K562 (cell line): ENCODE measurements around the gene TAF1B. TPM values are rescaled to one million over a fixed set of nuclear protein-coding genes. Genes with fewer than 3 reads are reported as not detected.

Experiments used
- ATAC-seq: fragments of 200-7000 bp; cut with Tn5 transposase; 3 replicates; pipeline ENCODE4 v1.9.1; 2020; ENCODE audit warnings: moderate library complexity
- BruUV-seq: library from RNA; stranded (reverse); fragments of 400-500 nt; replicated peaks from 2 replicates; lab custom pipeline; 2021; lab: Mats Ljungman, UMichigan
- CTCF ChIA-PET: fragments of 300-600 bp; formaldehyde crosslinking; extraction: SDS; loops from one replicate; lab custom pipeline; 2021; ENCODE audit warnings: low intra/inter-chr PET ratio; lab: Yijun Ruan, JAX
- POLR2A ChIA-PET: fragments of 300-600, 350-650 bp; sonication (Branson Sonifier 250); formaldehyde crosslinking; extraction: SDS; loops from one replicate; lab custom pipeline; 2021; ENCODE audit warnings: antibody characterized with exemption, inconsistent platforms; lab: Yijun Ruan, JAX
- DNase-seq, 4 experiments: peaks; one replicate each; pipeline versions ENCODE4 v3.0.0 to v3.0.0-alpha.2; 2011 to 2018; ENCODE audit warnings: low spot score in 3 of 4, mixed read lengths in 3 of 4; ENCODE audit errors: extremely low read depth in 1 of 4
- FAIRE-seq: peaks from 2 replicates; lab custom pipeline; 2011; peaks lifted over from hg19 to GRCh38; lab: Jason Lieb, UNC
- H2AFZ ChIP-seq: 2 replicates; pipeline ENCODE4 v1.6.0; 2011; ENCODE audit warnings: low read depth, low read length, control low read depth, inconsistent platforms
- H3K27ac ChIP-seq: fragments of 200-600 bp; 3 replicates; pipeline ENCODE4 v1.8.0; 2011; ENCODE audit warnings: low read depth, mild to moderate bottlenecking, control low read depth, inconsistent platforms, low read length, moderate library complexity, mixed read lengths; ENCODE audit errors: extremely low read depth
- H3K27me3 ChIP-seq, 2 experiments: fragments of 300-600 bp in 1 of 2; 2 replicates in 1 of 2; 3 replicates in 1 of 2; pipeline versions ENCODE4 v1.6.0 to v1.8.0; 2011; ENCODE audit warnings: inconsistent platforms in 2 of 2, low read length in 2 of 2, mild to moderate bottlenecking in 1 of 2, mixed read lengths in 1 of 2, moderate library complexity in 1 of 2; ENCODE audit not compliant: control insufficient read depth in 2 of 2, insufficient read depth in 2 of 2
- H3K36me3 ChIP-seq: fragments of 300-600 bp; 3 replicates; pipeline ENCODE4 v1.8.0; 2011; ENCODE audit warnings: mild to moderate bottlenecking, low read length, inconsistent platforms; ENCODE audit not compliant: control insufficient read depth, insufficient read depth
- H3K4me1 ChIP-seq, 2 experiments: fragments of 200-600 bp in 1 of 2; replicated peaks in 1 of 2; 2 replicates in 1 of 2; 3 replicates in 1 of 2; pipeline versions ENCODE4 v1.5.1 to v1.8.0; 2011; ENCODE audit warnings: inconsistent platforms in 2 of 2, low read length in 2 of 2, mild to moderate bottlenecking in 1 of 2, mixed read lengths in 1 of 2, moderate library complexity in 1 of 2; ENCODE audit not compliant: control insufficient read depth in 2 of 2, insufficient read depth in 2 of 2
- H3K4me2 ChIP-seq: 2 replicates; pipeline ENCODE4 v1.6.1; 2011; ENCODE audit warnings: low read length, control low read depth, inconsistent platforms, mixed read lengths; ENCODE audit not compliant: insufficient read depth
- H3K4me3 ChIP-seq: fragments of 200-600 bp; sonication (generic), shearing (Covaris generic); 2 replicates; pipeline ENCODE4 v1.5.1; 2016; ENCODE audit warnings: control low read depth, inconsistent platforms
- H3K79me2 ChIP-seq: fragments of 200-600 bp; 3 replicates; pipeline ENCODE4 v1.8.0; 2011; ENCODE audit warnings: low read length, inconsistent platforms; ENCODE audit not compliant: control insufficient read depth, insufficient read depth
- H3K9ac ChIP-seq, 2 experiments: 2 replicates each; pipeline versions ENCODE4 v1.6.0 to v1.6.1; 2011; ENCODE audit warnings: low read depth in 2 of 2, low read length in 2 of 2, control low read depth in 1 of 2, inconsistent platforms in 1 of 2, mild to moderate bottlenecking in 1 of 2, mixed read lengths in 1 of 2; ENCODE audit not compliant: insufficient read depth in 1 of 2
- H3K9me1 ChIP-seq: one replicate; pipeline ENCODE4 v1.6.0; 2011; ENCODE audit warnings: inconsistent platforms, mild to moderate bottlenecking, low read length, moderate library complexity; ENCODE audit not compliant: control insufficient read depth, insufficient read depth
- H3K9me3 ChIP-seq: replicated peaks from 2 replicates; pipeline ENCODE4 v1.5.1; 2011; ENCODE audit warnings: low read depth, low read length, inconsistent platforms; ENCODE audit not compliant: control insufficient read depth, insufficient read depth
- H4K20me1 ChIP-seq: replicated peaks from 2 replicates; pipeline ENCODE4 v1.6.1; 2011; ENCODE audit warnings: low read length, inconsistent platforms, mixed read lengths; ENCODE audit not compliant: control insufficient read depth, insufficient read depth
- CBX2 ChIP-seq: fragments of 200-600 bp; sonication (generic); IDR thresholded peaks from one replicate; pipeline ENCODE4 v1.6.1; 2012; ENCODE audit warnings: mild to moderate bottlenecking, low read length, inconsistent platforms; ENCODE audit not compliant: insufficient read depth, poor library complexity, severe bottlenecking
- CHCHD3 ChIP-seq: fragments of 250-450 bp; sonication (Bioruptor Pico); IDR thresholded peaks from 2 replicates; pipeline ENCODE4 v2.1.2; 2022; ENCODE audit warnings: mild to moderate bottlenecking
- JUND ChIP-seq, 2 experiments: IDR thresholded peaks; 2 replicates in 1 of 2; 3 replicates in 1 of 2; pipeline ENCODE4 v1.6.1; 2011; ENCODE audit warnings: borderline replicate concordance in 2 of 2, low read depth in 2 of 2, low read length in 2 of 2, improper control_type of control experiment in 1 of 2, missing biosample characterization in 1 of 2, missing genetic modification characterization in 1 of 2, missing genetic modification reagents in 1 of 2
- RBFOX2 ChIP-seq: fragments of 200-400 bp; formaldehyde crosslinking; IDR thresholded peaks from 2 replicates; pipeline ENCODE4 v1.6.1; 2017; ENCODE audit warnings: low read depth, mild to moderate bottlenecking, low read length, moderate library complexity
- STAT5A ChIP-seq: IDR thresholded peaks from 2 replicates; pipeline ENCODE4 v1.6.1; 2012; ENCODE audit warnings: low read length, inconsistent platforms, borderline replicate concordance
- THRAP3 ChIP-seq: fragments of 450-650 bp; IDR thresholded peaks from 2 replicates; pipeline ENCODE4 v1.6.1; 2016; ENCODE audit warnings: mild to moderate bottlenecking, inconsistent platforms, borderline replicate concordance
- ZKSCAN3 ChIP-seq: fragments of 250-450 bp; sonication (Bioruptor Pico); IDR thresholded peaks from 2 replicates; pipeline ENCODE4 v1.4.0; 2020
- ZNF133 ChIP-seq: fragments of 250-450 bp; sonication (Bioruptor Pico); IDR thresholded peaks from 2 replicates; pipeline ENCODE4 v1.4.0; 2020; ENCODE audit warnings: mild to moderate bottlenecking
- ZNF23 ChIP-seq: fragments of 250-450 bp; sonication (Bioruptor Pico); IDR thresholded peaks from 2 replicates; pipeline ENCODE4 v1.4.0; 2020; ENCODE audit warnings: mild to moderate bottlenecking
- ZNF324 ChIP-seq: fragments of 250-450 bp; sonication (Bioruptor Pico); IDR thresholded peaks from 2 replicates; pipeline ENCODE4 v1.4.0; 2020; ENCODE audit warnings: mild to moderate bottlenecking
- WGBS: fragments of 100-300 bp; shearing (Covaris generic); methylation state at CpG from one replicate; pipeline ENCODE4 v1.1.6; 2016; ENCODE audit warnings: low coverage, mixed read lengths; ENCODE audit not compliant: insufficient coverage; ENCODE audit errors: missing lambda C conversion rate; 5-methylcytosine and 5-hydroxymethylcytosine counted together
- in situ Hi-C: fragments of 300-500 bp; cut with MboI; formaldehyde crosslinking; loops from 4 replicates; pipeline ENCODE4 v1.15.0; 2018; ENCODE audit warnings: inconsistent platforms, mixed read lengths
- intact Hi-C: fragments of 100-400 bp; cut with micrococcal nuclease; formaldehyde crosslinking; loops from 2 replicates; pipeline ENCODE4 v1.14.2; 2022
- polyA plus RNA-seq, 8 experiments: library from polyadenylated mRNA; depleted of rRNA in 4 of 8; stranded (reverse) in 5 of 8; unstranded in 3 of 8; fragments of >200 nt; fragmentation: Nextera tagmentation in 2 of 8; fragmentation: Illumina TruSeq in 1 of 8; extraction: Ambion mirVana in 2 of 8; extraction: Trizol in 1 of 8; gene quantifications; 2 replicates each; pipeline versions ENCODE4 v1.2.1 to v1.2.3, GENCODE V29; 2011 to 2014; ENCODE audit warnings: inconsistent platforms in 1 of 8, missing spikeins in 1 of 8
- total RNA-seq, 7 experiments: library from RNA; depleted of rRNA in 6 of 7; stranded (reverse); fragments of >200 nt in 6 of 7; fragmentation: Illumina TruSeq in 2 of 7; extraction: Trizol in 2 of 7; gene quantifications; 2 replicates each; pipeline versions ENCODE4 v1.2.1 to v1.2.3, GENCODE V29; 2011 to 2021; ENCODE audit warnings: low replicate concordance in 1 of 7
- TF ChIP-seq, protein P1 (sequence below), 2 experiments: fragments of 450-650 bp; conservative IDR thresholded peaks; 2 replicates each; pipeline ENCODE4 v1.6.1; 2017; ENCODE audit warnings: mild to moderate bottlenecking in 2 of 2, moderate library complexity in 2 of 2
- TF ChIP-seq, protein P2 (sequence below): fragments of 250-450 bp; sonication (Bioruptor Pico); IDR thresholded peaks from 2 replicates; pipeline ENCODE4 v1.6.1; 2021; ENCODE audit warnings: mild to moderate bottlenecking
- TF ChIP-seq, protein P3 (sequence below): fragments of 450-650 bp; IDR thresholded peaks from 2 replicates; pipeline ENCODE4 v1.6.1; 2018; ENCODE audit not compliant: partially characterized antibody
- TF ChIP-seq, protein P4 (sequence below): IDR thresholded peaks from 2 replicates; pipeline ENCODE4 v1.6.1; 2014; ENCODE audit warnings: antibody characterized with exemption

Gene TAF1B
- total and polyA plus RNA-seq, 9 of the 15 experiments (the other 6 are each of a cell fraction or from before 2014, with no cell fraction given), result 8.8 to 25.1 (median 17.3) TPM

DNA sequence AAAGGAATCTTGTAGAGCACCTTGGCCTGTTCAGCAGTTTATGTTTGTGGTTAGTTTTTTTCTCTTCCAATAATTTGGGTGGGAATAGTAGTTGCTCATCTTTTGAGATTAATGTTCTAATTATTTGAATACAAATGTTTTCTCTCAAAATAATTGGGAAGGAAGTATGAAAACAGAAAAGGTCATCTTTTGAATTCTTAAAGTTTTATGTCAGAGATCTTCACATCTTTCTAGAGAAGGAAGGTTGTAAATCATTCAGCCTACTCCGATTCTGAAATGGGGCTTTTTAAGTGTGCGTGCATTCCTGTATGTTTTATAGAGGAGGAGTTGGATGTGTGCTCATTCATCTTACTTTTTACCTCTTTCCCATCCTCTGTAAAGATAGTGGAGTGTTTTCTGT is 137.2 kb downstream of the TAF1B start (continued):
- no peak for TF ChIP-seq THRAP3
- TF ChIP-seq CHCHD3 (CRISPR knock-in tag), result no peak
- TF ChIP-seq JUND (IDR thresholded peaks at IDR 0.05; ENCODE audit: borderline replicate concordance, low read depth, low read length), result no peak
- no peak for TF ChIP-seq JUND (tag; IDR thresholded peaks at IDR 0.05; ENCODE audit: borderline replicate concordance, low read depth, low read length)
- TF ChIP-seq ZNF324 (CRISPR knock-in tag), result no peak
- no peak for TF ChIP-seq ZNF133 (CRISPR knock-in tag)
- TF ChIP-seq, protein P1, sequence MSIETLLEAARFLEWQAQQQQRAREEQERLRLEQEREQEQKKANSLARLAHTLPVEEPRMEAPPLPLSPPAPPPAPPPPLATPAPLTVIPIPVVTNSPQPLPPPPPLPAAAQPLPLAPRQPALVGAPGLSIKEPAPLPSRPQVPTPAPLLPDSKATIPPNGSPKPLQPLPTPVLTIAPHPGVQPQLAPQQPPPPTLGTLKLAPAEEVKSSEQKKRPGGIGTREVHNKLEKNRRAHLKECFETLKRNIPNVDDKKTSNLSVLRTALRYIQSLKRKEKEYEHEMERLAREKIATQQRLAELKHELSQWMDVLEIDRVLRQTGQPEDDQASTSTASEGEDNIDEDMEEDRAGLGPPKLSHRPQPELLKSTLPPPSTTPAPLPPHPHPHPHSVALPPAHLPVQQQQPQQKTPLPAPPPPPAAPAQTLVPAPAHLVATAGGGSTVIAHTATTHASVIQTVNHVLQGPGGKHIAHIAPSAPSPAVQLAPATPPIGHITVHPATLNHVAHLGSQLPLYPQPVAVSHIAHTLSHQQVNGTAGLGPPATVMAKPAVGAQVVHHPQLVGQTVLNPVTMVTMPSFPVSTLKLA (conservative IDR thresholded peaks at IDR 0.05), result no peak

DNA sequence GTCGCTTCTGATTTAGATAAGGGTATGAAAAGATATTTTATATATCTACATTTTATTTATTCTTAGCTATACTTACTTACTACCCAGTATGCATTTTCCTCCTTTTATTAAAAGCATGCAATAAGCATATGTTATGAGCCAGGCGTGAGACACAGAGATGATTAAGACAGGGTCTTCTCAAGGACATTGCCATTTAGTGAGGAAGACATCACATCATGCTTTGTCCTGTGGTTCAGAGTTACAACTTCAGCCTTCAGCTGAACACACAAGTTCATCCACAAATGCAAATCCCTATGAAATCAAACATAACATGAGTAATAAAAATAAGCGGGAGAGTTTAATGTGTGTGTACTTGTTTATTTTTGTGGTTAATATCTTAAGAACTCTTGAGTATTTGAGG is 138.4 kb downstream of the TAF1B start:
- intact Hi-C loops, result no loop called here
- Histone ChIP-seq H3K79me2 (no peaks in the 10 kb centered on the region), H3K27me3 (no peaks in the 10 kb centered on the region), H3K27ac (no peak overlapping the region), H3K4me1 (peaks cover 7 to 8% of the 10 kb centered on the region in 2 experiments; a peak in 3 of 5 replicates), H4K20me1 (no peaks in the 10 kb centered on the region), H2AFZ (no peak overlapping the region), H3K9ac (no peak overlapping the region), H3K36me3 (no peaks in the 10 kb centered on the region), H3K4me3 (no peak overlapping the region), H3K9me1 (no peaks in the 10 kb centered on the region), H3K9me3 (no peaks in the 10 kb centered on the region; the same call in 1 of the 2 replicates), H3K4me2 (no peak overlapping the region)
- CTCF ChIA-PET, result no interaction called here
- DNase-seq (no peak), ATAC-seq (no peak), FAIRE-seq (no peak)
- no TSS peak for BruUV-seq
- POLR2A ChIA-PET, result interaction anchor here (1.2 to 1.3 kb wide), 3 partner anchors 9 to 13 kb away, joined by 3 to 6 read pairs (median 3); no protein-coding TSS in a partner anchor
- in situ Hi-C loops, result no loop called here
- WGBS, result 89% methylated on average over 3 of the region's 3 CpGs
- TF ChIP-seq ZNF23 (CRISPR knock-in tag) (no peak), RBFOX2 (no peak), CBX2 (no peak), STAT5A (no peak), ZKSCAN3 (no peak), JUND (IDR thresholded peaks at IDR 0.05; ENCODE audit: borderline replicate concordance, low read depth, low read length) (no peak), JUND (tag; IDR thresholded peaks at IDR 0.05; ENCODE audit: borderline replicate concordance, low read depth, low read length) (no peak)
- TF ChIP-seq, protein P2, sequence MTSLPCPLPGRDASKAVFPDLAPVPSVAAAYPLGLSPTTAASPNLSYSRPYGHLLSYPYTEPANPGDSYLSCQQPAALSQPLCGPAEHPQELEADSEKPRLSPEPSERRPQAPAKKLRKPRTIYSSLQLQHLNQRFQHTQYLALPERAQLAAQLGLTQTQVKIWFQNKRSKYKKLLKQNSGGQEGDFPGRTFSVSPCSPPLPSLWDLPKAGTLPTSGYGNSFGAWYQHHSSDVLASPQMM (CRISPR knock-in tag), result no peak
- TF ChIP-seq, protein P3, sequence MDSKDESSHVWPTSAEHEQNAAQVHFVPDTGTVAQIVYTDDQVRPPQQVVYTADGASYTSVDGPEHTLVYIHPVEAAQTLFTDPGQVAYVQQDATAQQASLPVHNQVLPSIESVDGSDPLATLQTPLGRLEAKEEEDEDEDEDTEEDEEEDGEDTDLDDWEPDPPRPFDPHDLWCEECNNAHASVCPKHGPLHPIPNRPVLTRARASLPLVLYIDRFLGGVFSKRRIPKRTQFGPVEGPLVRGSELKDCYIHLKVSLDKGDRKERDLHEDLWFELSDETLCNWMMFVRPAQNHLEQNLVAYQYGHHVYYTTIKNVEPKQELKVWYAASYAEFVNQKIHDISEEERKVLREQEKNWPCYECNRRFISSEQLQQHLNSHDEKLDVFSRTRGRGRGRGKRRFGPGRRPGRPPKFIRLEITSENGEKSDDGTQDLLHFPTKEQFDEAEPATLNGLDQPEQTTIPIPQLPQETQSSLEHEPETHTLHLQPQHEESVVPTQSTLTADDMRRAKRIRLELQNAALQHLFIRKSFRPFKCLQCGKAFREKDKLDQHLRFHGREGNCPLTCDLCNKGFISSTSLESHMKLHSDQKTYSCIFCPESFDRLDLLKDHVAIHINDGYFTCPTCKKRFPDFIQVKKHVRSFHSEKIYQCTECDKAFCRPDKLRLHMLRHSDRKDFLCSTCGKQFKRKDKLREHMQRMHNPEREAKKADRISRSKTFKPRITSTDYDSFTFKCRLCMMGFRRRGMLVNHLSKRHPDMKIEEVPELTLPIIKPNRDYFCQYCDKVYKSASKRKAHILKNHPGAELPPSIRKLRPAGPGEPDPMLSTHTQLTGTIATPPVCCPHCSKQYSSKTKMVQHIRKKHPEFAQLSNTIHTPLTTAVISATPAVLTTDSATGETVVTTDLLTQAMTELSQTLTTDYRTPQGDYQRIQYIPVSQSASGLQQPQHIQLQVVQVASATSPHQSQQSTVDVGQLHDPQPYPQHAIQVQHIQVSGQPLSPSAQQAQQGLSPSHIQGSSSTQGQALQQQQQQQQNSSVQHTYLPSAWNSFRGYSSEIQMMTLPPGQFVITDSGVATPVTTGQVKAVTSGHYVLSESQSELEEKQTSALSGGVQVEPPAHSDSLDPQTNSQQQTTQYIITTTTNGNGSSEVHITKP, result no peak
- TF ChIP-seq, protein P4, sequence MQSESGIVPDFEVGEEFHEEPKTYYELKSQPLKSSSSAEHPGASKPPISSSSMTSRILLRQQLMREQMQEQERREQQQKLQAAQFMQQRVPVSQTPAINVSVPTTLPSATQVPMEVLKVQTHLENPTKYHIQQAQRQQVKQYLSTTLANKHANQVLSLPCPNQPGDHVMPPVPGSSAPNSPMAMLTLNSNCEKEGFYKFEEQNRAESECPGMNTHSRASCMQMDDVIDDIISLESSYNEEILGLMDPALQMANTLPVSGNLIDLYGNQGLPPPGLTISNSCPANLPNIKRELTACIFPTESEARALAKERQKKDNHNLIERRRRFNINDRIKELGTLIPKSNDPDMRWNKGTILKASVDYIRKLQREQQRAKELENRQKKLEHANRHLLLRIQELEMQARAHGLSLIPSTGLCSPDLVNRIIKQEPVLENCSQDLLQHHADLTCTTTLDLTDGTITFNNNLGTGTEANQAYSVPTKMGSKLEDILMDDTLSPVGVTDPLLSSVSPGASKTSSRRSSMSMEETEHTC, result no peak
